Measurements from ENCODE around the gene HLCS. TPM values are rescaled to one million over a fixed set of nuclear protein-coding genes. Genes with fewer than 3 reads are reported as not detected.

The HLCS gene
- total RNA-seq, 3 donors from 2014 or later = 19.5 to 26.2 (median 20.3) TPM

DNA sequence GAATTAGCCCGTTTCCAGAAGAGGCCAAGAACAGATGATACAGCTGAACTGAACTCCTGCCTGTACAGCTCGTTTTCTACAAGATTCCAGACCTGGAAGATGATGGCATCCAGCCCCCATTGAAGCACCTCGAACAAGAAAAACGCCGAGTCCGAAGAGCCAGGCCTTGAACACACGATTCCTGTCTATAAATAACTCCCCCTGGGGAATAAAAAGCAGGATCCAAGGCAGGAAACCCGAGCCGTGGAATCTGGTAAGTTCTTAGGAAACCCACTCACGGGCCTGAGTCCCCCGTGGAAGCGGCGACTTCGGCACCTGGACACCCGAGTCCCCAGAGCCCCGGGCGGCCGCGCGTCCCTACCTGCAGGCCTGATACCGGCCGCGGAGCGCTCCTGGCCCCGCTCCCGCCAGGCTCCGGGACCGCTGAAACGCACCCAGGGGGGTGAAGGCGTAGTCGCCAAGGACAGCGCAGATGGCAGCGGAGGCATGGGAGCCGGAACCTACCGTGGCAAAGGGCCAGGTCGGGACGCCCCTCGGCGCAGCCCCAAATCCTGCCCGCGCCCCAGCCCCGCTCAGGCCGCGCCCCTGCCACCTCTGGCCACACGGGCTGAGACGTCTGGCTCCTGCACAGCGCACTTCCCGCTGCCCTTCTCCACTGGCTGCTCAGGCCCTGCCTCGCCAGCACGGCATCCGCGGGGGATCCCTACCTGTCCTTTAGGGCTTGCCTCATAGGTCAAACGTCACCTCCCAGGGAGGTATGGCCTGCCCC lies 14.0 kb upstream of the HLCS start:
- peak in 1 of 2 donors; percentile 60 for DNase-seq (ENCODE audit: low spot score in 2 of 2)
- Histone ChIP-seq H3K4me1 (peaks cover 0 to 10% of the 10 kb centered on the region in 2 donors), H3K27me3 (no peaks in the 10 kb centered on the region), H3K36me3 (no peaks in the 10 kb centered on the region), H3K27ac (peak overlapping the region; percentile 74 to 85), H3K4me3 (peak overlapping the region; percentile 39 to 82 (median 56)), H3K9me3 (no peaks in the 10 kb centered on the region)
- TF ChIP-seq, protein P1, sequence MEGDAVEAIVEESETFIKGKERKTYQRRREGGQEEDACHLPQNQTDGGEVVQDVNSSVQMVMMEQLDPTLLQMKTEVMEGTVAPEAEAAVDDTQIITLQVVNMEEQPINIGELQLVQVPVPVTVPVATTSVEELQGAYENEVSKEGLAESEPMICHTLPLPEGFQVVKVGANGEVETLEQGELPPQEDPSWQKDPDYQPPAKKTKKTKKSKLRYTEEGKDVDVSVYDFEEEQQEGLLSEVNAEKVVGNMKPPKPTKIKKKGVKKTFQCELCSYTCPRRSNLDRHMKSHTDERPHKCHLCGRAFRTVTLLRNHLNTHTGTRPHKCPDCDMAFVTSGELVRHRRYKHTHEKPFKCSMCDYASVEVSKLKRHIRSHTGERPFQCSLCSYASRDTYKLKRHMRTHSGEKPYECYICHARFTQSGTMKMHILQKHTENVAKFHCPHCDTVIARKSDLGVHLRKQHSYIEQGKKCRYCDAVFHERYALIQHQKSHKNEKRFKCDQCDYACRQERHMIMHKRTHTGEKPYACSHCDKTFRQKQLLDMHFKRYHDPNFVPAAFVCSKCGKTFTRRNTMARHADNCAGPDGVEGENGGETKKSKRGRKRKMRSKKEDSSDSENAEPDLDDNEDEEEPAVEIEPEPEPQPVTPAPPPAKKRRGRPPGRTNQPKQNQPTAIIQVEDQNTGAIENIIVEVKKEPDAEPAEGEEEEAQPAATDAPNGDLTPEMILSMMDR (IDR thresholded peaks at IDR 0.05) = peak in 1 of 3 donors; percentile 20
- TF ChIP-seq POLR2A (IDR thresholded peaks at IDR 0.05) = no peak
- intact Hi-C loops (cut with DNase I; ENCODE audit: low total_unique reads) = no loop called here

GRCh38 chr21:36976882-36977651 lies 10.6 kb upstream of the HLCS start:
- no peak for DNase-seq (ENCODE audit: low spot score in 2 of 2)
- peak overlapping the region; percentile 58 to 73 for H3K27ac ChIP-seq
- intact Hi-C loops (cut with DNase I; ENCODE audit: low total_unique reads) = no loop called here
- H3K4me3 ChIP-seq = peak overlapping the region in 2 of 3 donors; percentile 0 to 46
- TF ChIP-seq POLR2AphosphoS5 (IDR thresholded peaks at IDR 0.05) = no peak
- TF ChIP-seq, protein P1 (IDR thresholded peaks at IDR 0.05) = peak; percentile 58 to 69 (median 58)
- H3K36me3 ChIP-seq = no peaks in the 10 kb centered on the region
- no peaks in the 10 kb centered on the region for H3K9me3 ChIP-seq
- peaks cover 0 to 10% of the 10 kb centered on the region in 2 donors for H3K4me1 ChIP-seq
- H3K27me3 ChIP-seq = no peaks in the 10 kb centered on the region

GRCh38 chr21:36976228-36976861 lies 9.9 kb upstream of the HLCS start:
- TF ChIP-seq POLR2A (IDR thresholded peaks at IDR 0.05) = no peak
- no peak for TF ChIP-seq POLR2AphosphoS5 (IDR thresholded peaks at IDR 0.05)
- TF ChIP-seq, protein P1 (IDR thresholded peaks at IDR 0.05) = no peak
- Histone ChIP-seq H3K27ac (no peak overlapping the region), H3K36me3 (no peaks in the 10 kb centered on the region), H3K4me3 (no peak overlapping the region), H3K4me1 (peaks cover 0 to 10% of the 10 kb centered on the region in 2 donors), H3K9me3 (no peaks in the 10 kb centered on the region), H3K27me3 (no peaks in the 10 kb centered on the region)
- no peak for DNase-seq (ENCODE audit: low spot score in 2 of 2)
- intact Hi-C loops (cut with DNase I; ENCODE audit: low total_unique reads) = no loop called here

- intact Hi-C loops (cut with DNase I; ENCODE audit: low total_unique reads) = no loop called here
- peaks cover 0 to 10% of the 10 kb centered on the region in 2 donors for H3K4me1 ChIP-seq
- H3K4me3 ChIP-seq = no peak overlapping the region
- no peaks in the 10 kb centered on the region for H3K27me3 ChIP-seq
- no peak for DNase-seq (ENCODE audit: low spot score in 2 of 2)
- TF ChIP-seq POLR2A (IDR thresholded peaks at IDR 0.05) (no peak), POLR2AphosphoS5 (IDR thresholded peaks at IDR 0.05) (no peak)
- TF ChIP-seq, protein P1 (IDR thresholded peaks at IDR 0.05) = no peak
- H3K27ac ChIP-seq = no peak overlapping the region
- no peaks in the 10 kb centered on the region for H3K36me3 ChIP-seq
- H3K9me3 ChIP-seq = no peaks in the 10 kb centered on the region
Measured at GRCh38 chr21:36974851-36975192, 8.4 kb upstream of the HLCS start.

All from breast epithelium (tissue), 4 donors.